GOT3 (cell line): ENCODE measurements around the gene LYRM4.

Source experiments
- DNase-seq: peaks from one replicate; lab custom pipeline; 2025; ENCODE audit warnings: mixed read lengths; lab: John Stamatoyannopoulos, UW

Gene LYRM4

DNA sequence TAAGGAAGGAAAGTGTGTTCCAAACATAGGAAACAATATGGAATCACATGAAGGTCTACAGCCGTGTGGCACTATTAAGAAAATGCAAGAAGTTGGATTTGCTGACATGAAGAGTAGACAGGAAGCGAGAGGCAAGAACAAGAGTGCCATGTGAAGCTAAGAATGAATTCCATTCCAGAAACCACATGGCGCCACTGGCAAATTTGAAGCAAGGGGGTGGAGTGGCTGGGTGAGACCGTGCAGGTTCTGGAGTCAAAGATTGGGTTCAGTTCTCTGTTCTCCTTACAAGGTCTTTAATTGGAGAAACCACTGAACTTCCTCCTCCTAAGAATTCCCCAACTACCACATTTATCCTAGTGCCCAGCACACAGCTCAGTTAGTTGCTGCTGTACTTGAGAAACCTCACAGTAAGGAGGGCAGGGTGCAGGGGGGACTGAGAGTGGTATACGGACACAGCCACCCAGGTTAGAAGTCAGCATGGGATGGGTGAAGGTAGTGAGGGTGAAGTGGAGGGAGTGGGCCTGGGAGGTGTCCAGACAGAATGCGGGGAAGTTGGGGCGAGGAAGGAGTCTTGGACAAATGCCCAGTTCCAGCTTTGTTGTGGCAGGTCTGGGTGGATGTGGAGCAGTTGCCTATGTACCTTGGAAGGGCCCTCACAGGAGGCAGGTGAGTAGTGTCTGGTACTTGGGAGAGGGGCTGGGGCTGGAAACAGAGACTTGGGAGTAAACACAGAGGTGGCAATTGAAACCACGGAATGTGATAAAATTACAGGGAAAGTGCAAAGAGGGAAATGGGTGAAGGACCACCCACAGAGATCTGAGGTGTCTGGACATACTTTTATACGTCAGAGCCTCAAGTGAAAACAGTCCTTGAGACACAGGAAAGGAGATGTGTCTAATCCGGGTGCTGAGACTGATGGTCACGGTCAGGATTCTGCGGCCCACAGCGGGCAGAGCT lies 14.3 kb downstream of the LYRM4 start:
- no peak for DNase-seq

DNA sequence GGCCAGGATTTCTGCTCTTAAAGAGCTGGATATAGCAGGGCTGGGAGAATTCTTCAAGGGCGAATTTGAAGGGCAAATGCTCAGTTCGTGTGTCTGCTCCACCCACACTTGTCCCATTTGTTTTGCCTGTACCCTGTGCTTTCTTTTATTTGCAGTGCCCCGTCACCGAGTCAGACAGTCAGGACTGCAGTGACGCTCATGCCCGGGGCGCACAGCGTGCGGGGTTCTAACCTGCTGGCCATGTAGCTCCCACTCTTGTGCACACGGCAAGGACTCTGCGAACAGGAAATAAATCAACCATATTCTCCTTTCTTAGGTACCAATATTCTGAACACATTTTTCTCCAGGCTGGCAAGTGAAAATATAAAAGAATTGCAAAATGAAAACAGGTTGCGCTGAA lies 17.7 kb downstream of the LYRM4 start:
- no peak for DNase-seq

DNA sequence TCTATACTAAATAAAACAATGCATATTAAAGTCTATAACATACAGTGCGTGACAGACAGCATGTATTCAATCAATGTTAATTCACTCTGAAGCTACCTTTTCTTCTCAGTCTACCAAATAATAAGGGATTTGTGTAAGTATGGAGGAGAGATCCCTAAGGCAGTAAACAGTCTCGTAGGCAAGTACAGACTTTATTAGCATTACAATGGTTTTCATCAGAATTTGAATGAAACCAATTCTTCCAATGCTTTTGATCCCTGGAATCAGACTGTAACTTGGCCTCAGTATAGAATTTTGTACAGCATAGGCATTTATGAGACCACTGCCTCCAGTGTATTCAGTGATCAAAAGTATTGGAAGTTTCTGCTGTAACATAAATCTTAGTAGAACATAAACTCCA lies 19.5 kb downstream of the LYRM4 start:
- DNase-seq: no peak

DNA sequence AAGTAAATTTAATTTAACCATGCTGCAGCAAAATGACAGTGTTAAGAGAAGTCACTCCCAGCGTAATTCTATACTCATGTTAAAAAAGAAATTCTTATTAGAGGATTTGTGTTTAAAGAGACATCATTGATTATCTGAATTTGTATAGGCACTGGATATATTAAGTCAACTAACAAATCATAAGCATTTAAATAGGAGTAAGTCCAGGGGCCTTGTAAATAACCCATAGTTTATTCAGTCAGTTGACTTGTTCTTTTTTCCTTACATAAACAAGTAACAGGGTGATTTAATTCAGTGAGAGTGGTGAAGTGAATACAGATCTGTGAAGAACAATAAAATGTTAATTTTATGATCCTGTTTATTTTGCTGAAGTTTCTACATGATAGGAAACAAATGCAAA lies 22.4 kb downstream of the LYRM4 start:
- DNase-seq: no peak

- DNase-seq: no peak
Observed at GRCh38 chr6:5237805-5238204, 22.9 kb downstream of the LYRM4 start.

- DNase-seq: no peak
Observed at GRCh38 chr6:5235830-5236229, 24.9 kb downstream of the LYRM4 start.

- DNase-seq: no peak
Observed at GRCh38 chr6:5234874-5235273, 25.9 kb downstream of the LYRM4 start.

DNA sequence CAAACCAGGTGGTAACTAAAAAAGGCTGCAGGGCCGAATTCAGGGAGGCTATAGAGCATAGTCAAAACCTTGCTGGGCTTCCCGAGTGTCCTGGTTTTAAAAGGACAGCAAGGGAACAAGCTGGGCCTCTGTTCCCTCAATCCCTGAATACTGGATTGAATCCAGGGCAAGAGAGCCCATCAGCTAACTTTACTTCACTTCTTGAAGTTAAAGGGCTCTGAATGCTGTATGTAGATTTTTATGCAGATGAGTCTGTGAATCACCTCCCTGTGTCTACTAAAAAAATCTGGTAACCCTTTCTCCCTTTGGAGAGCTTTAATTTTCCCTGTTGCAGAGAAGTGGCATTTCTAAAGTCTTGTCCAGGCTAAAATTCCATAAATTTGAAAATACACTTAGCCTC lies 29.5 kb downstream of the LYRM4 start:
- DNase-seq: no peak

- no peak for DNase-seq
Observed at GRCh38 chr6:5230081-5230480, 30.7 kb downstream of the LYRM4 start.

DNA sequence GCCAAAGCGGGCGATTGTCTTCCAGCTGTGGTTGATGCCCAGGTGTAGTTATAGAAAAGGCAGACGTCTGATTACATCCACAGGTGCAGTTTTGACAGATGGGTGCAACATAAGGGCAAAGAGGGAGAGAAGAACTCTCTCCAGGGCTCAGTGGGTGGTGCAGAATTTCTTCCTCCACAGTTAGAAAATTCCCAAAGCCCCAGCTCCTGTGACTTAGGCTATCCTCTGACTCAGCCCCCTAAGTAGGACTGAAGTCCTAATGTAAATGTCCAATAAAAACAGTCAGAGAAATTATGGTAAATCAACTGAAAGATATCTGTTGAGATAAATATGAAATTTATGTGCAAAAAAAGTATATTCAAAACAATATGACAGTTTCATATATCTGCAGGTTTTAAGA lies 31.4 kb downstream of the LYRM4 start:
- DNase-seq: no peak

DNA sequence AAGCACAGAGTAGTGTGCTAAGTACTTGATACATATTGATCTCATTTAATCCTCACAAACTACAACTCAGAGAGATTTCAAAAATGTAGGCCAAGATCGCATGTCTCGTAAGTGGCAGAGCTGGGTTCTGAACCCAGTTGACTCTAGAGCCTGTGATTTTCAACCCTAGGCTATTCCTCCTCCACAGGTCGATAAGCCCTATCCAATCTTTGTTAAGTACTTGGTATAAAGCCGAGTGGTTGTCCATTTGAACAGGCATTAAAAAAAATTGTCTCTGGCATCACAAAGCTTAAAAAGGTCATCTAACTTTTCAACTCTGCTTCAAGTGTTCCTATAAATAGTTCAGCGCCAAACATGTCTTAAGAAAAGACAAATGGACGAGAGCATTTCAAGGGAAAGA lies 37.4 kb downstream of the LYRM4 start:
- DNase-seq: no peak

- no peak for DNase-seq
Observed at GRCh38 chr6:5220443-5220842, 40.3 kb downstream of the LYRM4 start.

DNA sequence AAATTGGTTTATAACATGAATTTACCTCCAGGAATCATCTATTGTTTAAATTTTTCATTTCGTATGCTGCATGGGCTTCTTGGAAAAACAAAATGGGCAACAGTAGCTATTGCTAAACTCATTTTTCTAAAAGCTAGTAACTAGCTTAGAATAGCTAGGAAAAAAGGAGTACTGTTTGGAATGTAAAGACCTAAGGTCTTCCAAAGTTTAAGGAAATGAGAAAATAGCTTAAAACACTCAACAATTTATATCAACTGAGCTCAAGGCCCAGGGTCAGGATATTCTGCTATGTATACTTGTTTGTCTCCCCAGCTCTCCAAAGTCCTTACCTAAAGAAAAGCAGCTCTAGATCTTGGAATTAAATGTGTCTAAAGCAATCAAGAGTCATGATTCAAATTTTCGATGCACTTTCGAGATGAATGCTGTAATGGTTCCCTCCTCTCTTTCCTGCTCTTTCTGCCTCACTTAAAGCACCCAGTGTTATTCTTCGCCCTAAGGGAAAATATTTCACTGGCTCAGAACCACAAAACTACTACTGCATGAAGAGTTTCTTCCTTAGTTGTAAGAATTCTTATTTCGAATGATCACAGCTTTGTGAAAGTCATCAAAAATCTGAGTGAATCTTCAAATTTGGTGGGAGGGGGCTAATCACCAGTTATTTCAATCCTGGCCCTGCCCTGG lies 41.6 kb downstream of the LYRM4 start:
- DNase-seq: no peak

DNA sequence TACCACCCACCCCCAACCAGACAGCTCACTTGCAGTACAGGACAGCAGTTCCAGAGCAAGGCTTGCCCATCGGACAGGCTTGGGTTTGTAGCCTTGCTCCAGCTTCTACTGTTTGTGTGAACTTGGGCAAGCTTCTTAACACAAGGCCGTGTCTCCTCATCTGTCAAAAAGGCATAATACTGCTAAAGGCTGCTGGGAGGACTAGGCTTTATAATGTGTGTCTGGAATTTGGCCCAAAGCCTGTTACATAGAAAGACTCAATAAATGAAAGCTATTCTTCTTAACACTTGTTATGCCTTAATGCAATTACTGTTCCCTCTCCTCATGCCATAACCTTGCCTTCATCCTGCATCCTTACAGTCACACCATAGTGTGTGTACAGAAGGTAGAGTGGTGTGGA lies 43.4 kb downstream of the LYRM4 start:
- DNase-seq: no peak

DNA sequence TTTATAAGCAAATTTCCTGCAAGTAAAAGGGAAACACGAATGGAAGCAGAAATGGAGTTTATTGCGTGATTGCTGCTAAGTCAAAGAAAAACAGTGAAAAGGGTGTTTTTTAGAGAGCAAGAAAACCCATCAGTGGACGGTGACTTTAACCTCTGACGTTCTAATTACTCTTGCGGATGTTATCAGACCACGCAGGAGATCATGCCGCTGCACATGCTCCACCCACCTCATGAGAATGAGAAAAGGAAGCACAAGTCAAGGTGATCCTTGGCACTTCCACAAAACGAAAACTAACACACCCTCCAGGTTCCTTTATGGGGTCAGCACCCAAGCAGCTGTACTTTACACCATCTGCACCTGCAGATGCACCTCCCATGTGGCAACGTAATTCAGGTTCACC lies 45.0 kb downstream of the LYRM4 start:
- DNase-seq: no peak

DNA sequence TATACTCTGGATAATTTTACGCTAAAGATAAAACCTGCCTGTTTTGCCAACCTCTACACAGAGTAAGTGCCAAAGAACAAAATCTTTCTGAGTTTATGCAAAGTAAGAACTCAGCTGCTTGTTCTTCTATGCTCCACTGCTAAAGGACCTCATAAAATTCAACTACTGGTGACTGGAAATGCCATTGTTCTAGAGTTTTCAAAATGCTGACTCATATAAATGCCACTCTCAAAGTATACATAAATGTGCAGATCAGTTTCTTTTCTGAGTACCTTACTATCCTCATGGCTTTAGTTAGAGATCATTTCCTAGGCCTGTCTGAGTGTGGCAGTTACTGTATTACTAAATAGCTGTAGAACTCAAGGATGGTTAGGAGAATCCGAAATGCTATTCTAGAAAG lies 45.6 kb downstream of the LYRM4 start:
- DNase-seq: no peak

DNA sequence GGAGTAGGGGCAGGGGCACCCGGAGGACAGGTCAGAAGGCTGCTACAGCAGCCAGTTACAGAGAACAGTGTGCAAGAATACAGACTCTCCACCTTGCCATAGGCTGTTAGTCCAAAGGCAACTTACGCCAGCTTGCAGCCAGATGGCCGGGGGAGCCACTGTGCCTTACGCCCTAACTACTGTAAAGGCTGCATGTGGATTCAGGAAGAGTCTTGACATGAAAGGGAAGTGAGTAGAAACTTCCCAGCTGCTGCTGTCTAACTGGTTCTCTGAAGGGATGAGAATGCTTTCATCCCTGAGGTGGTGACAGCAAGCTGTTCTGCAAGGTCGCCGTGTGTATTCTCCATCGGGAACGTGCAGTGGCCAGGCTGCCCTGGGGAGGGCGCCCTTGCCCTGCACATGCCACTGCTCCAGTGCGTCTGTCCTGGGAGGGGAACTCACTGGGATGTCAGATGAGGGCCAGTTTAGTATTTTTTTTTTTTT lies 46.1 kb downstream of the LYRM4 start:
- no peak for DNase-seq

GRCh38 chr6:5213836-5214235 lies 46.9 kb downstream of the LYRM4 start:
- no peak for DNase-seq

DNA sequence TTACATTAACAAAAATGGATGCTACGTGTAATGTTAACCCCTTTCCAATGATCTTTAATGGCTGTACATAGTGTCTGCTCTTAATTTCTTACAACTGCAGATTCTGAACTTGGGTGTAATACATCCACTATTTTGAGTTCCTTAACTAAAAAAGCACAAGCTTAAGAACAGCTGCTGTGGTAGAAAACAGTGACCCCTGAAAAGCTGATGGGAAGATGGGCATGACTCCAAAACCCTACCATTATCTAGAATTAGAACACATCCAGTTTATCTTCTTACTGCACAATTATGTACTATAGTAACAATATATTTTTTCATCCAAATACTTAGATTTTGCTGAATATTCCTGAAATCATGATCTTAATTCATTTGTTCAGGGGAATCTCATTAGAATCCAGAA lies 49.3 kb downstream of the LYRM4 start:
- DNase-seq: no peak

DNA sequence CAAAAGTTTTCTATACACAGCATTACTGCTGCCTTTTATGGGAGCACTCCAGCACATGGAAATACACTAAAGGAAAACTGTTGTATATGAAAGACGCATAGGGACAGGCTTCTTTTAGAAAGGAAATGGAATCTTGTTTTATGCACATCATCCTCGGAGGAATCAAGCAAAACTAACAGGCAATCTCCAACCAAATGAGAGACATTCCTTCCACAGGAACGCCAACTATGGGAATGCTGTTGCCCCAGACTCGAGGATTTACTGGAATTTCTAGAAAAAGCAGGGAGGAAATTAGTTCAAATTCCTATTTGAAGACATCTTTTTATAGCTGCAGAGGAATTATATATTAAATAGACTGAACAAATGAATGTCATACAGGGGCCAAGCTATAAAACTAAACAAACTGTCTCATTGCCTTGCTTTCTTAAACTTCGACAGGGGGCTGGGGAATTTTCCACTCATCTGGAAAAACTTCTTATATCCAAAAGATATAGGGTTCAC lies 52.2 kb downstream of the LYRM4 start:
- DNase-seq: no peak

DNA sequence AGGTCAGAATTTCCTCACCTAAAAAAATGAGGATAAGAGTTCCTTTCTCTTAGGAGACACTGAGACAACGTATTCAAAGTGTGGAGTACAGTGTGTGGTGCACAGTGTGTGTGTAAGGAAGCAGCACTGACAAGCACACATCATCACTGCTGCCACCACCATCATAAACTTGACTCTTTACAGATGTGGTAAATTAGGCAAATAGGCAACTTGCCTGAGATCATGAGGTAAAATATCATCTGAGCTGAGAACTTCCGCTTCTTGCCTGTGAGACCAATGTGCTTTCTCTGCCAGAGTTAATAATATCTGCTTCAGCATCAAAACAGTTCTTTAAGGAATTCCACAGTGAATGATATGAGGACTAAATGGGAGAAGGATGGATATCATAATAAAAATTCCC lies 52.7 kb downstream of the LYRM4 start:
- no peak for DNase-seq

DNA sequence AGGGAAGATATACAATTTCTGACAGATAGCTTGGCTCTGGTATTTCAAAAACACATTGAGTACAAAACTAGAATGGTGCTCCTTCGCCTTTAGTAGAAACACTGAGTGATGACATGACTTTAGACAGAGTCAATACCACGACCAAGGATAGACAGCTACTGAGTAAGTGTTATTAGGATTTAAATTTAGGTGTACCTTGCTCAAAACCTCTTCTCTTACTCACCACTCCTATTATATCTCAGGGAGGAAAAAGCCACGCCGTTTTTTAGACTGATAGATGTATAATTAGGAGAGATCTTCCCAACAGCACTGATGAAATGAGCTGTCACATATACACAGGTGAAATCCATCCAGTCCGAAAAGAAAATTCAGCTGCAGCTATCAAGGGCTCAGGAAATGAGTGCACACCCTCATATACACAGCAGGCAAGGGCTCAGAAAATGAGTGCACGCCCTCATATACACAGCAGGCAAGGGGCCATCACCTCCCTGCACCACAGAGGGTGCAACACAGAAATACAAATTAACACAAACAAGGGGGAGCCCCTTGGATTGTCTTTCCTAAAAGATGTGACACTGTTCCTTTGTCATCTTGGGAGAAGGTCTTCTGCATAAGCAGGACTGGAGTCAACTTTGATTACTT lies 53.7 kb downstream of the LYRM4 start:
- DNase-seq: no peak
